HS-27A (cell line): ENCODE results near the gene THSD4.
"Not testable (repeated sequence)": the region's sequence is repeated elsewhere in the genome, so short reads cannot be mapped to it uniquely, and the experiment has no call there.

Experiments
- DNase-seq: peaks from one replicate; pipeline ENCODE4 v3.0.0-alpha.2; 2012; ENCODE audit warnings: low read depth, missing footprints

The THSD4 gene

DNA sequence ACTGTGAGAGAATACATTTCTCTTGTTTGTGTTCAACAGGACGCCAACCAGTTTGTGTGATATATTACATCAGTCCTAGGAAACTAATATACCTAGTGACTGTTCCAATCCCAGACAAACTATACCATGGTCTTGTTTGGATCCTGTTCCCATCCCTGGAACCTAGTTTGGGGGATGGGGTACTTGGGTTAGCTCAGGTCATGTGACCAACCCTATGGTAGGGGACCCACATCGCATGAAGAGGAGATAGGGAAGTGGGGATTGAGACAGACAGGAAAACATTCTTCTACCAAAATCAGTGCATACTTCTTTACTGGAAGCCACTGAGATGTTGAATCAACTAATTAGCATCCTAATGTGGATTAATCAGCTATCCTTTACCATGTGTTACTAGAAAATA lies 146.1 kb downstream of the THSD4 start:
- no peak for DNase-seq

DNA sequence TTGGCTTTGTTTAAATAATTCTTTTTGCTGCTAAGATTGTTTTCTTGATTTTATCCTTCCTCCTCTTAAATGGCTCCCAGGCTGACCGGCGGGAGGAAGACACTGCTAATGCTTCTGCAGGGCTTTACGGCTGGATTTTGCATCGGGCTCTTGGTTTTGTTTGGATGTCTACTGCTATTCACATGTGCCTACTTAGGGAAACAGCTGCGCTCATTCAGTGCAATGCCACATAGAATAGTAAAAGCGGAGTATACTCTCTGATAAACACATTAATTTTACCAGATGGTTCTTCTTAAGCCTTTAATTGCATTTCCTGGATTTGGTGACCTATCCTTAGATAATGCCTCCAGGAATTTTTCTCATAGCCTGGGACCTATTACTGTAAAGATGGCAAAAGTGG lies 146.6 kb downstream of the THSD4 start:
- DNase-seq: no peak

DNA sequence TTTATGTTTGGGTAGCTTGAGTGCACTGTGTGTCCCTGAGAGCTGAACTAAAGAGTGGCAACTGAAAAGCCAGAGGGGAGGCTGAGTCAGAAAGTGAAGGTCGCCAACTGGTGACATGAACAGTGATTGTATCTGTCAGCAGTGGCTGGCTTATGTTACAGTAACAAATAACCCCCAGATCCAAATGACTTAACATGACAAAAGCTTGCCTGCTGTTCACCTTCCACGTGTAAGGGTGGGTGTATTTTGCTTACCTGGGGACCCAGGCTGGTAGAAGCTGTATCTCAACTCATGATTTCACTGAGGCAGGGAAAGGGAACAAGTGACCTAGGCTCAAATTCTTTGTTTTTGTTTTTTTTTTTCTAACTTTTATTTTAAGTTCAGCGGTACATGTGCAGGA lies 147.3 kb downstream of the THSD4 start:
- DNase-seq: no peak

DNA sequence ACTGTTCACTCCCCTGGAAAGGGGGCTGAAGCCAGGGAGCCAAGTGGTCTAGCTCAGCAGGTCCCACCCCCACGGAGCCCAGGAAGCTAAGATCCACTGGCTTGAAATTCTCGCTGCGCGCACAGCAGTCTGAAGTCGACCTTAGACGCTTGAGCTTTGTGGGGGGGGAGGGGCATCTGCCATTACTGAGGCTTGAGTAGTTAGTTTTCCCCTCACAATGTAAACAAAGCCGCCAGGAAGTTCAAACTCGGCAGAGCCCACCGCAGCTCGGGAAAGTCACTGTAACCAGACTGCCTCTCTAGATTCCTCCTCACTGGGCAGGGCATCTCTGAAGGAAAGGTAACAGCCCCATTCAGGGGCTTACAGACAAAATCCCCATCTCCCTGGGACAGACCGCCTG lies 150.3 kb downstream of the THSD4 start:
- not testable (repeated sequence) for DNase-seq

DNA sequence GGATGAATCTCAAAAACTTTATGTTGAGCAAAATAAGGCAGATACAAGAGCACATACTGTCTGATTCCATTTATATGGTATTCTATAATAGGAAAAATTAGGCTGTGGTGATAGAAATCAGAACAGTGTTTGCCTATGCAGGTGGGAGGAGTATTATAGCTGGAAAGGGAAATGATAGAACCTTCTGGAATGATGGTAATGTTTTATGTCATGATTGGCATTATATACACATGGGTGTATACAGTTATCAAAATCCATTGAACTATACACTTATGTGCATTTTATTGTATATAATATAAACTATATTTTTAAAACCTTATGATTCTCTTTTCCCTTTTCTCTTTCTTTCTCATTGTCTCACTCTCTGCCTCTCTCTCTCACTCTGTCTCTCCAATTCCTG lies 156.1 kb downstream of the THSD4 start:
- DNase-seq: no peak

DNA sequence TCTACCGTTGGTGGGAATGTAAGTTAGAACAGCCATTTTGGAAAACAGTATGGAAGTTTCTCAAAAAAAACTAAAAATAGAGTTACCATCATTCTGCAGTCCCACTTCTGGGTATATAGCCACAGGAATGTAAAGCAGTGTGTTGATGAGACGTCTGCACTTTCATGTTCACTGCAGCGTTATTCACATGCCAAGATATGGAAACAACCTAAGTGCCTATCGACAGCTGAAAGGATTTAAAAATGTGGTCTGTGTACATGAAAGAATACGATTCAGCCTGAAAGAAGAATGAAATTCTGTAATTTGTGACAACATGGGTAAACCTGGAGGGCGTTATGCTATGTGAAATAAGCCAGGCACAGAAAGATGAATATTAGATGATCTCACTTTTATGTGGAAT lies 157.7 kb downstream of the THSD4 start:
- DNase-seq: no peak

DNA sequence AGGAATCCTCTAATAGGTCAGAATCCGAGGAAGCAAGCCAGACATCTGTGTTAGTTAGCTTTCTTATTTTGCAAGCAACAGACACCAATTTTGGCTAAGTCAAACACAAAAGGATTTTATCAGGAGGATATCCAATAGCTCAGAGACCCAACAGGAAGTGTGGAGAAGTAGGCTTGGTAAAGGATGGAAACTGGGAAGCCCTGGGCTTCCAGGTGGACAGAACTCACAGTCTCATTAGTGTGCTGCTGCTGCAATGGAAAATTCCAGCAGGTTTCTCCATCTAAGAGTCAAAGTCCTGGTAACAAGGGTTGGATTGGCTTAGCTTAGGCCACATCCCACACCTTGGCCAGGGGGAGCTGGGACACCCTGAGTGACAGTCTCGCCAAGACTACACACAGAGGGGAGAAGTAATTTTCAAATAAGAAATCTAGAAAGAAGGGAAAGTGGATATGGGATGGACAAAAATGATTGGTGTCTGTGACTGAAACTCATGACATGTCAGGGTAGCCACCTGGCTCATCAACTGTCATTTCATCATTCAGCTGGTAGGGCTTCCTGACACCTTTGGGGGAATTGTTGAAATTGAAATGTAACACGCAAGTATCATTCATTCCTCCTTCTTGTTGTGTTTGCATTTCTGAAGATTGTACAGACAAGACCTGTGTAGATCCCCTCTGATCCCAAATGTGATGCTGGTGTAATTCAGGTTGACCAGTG lies 158.6 kb downstream of the THSD4 start:
- no peak for DNase-seq

DNA sequence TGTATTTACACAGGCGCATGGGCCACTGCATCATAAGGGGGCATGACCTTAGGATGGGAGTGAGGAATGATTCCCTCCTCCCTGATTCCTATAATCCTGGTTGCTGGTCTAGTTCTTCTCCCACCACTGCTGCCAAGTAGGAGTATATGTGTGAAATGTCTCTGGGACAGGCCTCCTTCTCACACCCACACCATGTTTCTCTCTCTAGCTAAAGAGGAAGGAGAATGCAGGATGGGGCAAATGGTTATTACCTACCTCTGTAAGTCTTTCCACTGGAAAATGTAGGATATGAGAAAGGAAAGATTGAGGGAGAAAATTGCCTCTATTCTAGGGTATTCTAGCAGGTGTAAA lies 159.2 kb downstream of the THSD4 start:
- no peak for DNase-seq

DNA sequence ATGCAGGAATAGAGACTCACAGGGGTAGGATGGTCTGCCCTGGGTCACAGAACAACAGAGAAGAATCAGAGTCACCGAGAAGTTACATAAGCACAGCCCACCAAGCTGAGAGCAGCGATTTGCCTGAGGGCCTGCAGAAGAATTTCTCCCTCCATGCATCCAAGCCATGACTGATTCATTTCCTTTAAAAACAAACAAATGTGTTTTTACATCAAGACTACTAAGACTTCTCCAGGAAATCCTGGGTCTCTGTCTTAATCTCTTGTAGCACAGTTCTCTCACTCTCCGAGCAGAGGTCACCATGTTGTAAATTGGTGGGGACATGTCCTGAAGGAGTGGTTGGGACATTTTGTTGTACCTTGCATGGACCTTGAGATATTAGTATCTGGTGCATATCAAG lies 159.8 kb downstream of the THSD4 start:
- DNase-seq: no peak

DNA sequence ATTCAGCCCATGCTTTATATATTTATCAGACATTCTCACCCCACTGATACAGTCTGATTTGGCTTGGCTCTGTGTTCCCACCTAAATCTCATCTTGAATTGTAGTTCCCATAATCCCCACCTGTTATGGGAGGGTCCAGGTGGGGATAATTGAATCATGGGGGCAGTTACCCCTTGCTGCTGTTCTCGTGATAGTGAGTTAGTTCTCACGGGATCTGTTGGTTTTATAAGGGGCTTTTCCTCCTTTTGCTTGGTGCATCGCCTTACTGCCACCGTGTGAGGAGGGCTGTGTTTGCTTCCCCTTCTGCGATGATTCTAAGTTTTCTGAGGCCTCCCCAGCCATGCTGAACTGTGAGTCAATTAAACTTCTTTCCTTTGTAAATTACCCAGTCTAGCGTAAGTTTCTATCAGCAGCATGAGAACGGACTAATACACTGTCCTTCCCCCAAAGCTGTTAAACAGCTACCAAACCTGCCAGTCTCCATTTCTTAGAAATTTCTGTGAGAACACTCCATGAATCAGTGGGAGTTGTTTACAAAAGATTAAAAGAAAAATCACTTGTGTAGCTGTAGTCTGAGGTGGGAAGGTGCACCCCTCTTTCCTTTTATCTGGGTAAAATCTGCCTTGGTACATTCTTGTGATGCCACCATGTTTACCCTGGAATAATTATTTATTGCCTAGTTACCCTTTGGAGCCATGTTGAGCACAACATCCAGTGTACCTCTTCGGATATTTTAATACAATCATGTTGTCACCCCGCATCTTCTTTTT lies 160.5 kb downstream of the THSD4 start:
- DNase-seq: no peak

DNA sequence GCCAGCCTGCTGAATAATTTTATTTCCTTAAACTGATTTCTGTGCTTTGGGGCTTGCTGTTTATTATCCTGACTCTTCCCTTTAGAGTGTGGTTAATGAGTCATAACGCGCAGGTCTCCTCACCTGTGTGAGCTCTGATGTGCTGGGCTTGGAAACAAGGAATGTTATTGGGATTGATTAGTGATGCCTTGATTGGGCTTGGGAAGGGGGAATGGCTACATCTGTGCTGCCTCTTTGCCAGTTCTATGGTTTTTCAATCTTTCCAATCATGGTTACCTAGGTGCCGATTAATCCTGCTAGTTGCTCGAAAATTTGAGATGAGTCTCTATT lies 161.0 kb downstream of the THSD4 start:
- DNase-seq: no peak

DNA sequence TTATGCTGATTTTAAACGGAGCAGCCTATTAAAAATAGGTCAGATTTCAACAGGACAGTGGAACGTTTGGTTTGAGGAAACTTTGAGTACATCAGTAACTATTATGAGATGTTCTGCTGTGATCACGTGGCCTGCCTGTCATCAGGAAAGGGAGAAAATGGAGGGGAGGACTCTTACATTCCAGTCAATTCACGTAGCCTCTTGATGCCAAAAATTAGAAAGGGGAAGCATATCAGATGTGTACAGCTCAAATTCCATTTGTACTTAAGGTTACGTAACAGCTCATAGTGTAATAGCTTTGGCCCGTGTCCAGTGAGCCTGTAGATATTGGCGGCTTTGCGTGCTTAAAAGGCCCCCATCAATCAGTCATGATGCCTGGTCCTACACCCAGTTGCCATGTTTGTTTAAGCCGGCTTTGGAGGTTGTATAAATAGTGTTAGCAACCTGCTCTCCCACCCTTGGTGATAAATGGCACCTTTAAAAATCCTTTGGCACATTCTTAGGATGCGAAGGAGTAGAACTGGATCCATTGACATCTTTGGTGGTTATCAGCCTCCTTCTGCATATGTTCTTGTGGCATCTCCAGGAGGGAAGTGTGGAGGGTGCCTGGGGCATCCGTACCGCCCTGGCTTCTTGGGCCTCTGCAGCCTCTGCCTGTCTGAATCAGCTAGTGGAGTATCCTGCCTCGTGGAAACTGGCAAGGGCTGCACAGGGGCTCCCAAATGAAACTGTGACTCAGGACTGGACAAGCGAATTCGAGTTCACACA lies 163.9 kb downstream of the THSD4 start:
- DNase-seq: peak; percentile 96

DNA sequence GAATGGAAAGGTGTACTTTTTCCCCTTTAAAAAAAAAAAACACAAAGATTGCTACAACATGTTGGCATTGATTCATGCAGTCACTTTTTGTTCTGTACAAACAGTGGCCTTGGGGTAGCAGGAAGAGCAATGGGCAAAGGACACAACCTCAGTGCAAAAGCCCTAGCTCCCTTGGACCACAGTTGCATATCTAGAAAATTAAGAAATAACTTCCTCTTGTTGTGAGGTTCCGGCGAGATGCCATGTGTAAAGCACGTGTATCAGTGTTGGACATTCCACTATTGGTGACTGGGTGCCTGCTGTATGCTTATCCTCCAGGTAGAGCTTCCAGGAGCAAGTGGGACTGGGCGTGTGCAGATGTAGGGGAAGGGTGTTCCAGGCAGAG lies 164.5 kb downstream of the THSD4 start:
- DNase-seq: no peak

DNA sequence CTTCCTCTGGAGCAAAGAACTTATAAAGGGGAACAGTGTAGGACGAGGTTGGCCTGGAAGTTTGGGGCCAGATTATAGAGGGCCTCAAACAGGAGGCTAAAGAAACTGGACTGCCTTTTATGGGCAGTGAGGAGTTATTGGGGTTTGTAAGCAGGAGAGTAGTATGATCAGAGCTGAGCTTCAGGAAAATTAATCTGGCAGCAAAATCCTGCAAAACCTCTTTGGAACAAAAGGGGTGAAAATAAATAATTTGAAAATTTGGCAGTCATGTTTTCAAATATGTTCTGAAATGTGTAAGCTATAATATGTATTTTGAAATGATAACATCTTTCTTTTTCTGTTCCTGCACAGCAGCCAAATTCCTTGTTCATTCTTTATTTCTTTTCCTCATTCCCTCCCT lies 164.9 kb downstream of the THSD4 start:
- no peak for DNase-seq

DNA sequence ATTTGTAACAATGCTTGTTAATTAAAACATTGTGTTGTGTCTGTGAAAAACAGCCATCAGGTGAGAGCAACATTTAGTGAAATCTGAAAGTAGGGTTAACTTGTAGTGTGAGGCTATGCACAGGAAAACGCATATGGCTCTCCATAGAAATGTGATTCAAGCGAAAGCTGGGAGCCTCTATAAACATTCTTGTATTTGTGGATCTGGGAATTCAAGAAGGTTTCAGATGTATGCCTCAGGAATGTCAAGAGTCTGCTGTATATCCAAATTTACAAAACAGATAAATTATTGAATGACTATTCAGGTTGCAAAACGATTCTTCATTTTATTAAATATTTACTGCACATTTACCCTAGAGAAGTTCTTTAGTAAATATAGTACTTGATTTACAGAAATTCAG lies 166.0 kb downstream of the THSD4 start:
- no peak for DNase-seq

DNA sequence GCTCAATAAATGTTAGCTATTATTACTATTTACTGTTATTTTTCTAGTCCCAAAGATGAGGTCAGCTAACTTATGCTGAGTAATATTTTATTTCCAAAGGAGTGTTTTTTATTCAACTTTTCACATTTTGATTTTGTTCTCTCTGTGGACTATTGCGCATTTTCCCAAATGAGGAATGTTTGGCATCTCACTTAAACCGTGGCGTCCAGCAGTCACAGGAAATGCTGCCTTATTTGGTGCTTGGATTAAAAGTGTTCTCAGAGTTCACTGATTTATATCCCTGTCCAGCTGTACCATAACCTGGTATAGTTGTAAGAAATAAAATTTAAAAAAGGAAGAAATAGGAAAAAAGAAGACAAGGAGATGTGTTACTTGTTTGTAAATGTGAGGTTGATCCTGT lies 166.8 kb downstream of the THSD4 start:
- DNase-seq: peak; percentile 59

DNA sequence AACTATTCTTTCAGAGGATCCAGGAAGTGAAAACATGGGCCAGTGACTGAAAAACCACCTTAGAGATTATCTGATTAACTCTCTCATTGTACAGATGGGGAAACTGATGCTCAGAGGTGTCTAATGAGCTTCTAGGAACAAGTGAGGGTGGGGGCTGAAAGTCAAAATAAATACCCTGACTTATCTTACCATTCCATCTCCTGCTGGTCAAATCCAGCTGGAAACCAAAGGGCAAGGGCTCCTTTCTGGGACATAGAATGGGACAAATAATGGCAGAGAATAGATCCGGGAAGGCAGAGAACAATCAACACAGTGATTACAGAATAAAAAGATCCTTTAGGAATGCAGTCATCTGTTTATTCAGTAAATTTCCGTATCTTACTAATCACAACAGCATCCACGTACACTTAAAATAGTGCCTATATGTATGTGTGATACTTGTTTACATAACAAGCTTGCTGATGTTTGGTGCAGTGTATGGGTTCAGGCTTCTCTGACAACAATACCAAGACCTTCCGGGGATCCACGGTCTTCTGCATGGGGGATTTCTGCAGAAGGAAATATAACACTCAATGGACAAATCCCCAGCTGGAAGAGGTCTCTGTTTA lies 173.2 kb downstream of the THSD4 start:
- no peak for DNase-seq

DNA sequence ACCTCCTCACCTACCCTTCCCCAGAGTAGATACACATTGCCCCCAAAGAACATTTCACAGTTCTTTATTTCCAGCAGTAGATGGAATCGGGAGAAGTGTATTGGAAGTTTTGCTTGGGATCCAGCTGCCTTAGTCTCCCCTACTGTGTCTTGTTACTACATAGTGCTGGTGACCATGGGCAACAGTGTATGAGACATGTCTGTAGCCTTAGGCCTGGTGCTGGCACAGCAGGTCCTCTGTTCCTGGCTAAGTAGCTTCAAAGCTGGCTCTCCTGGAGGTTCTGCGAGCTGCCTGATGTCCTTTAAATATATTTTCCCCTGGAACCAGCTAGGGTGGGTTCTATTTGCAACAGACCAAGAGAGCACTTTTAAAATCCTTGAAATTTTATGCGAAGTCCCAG lies 174.7 kb downstream of the THSD4 start:
- DNase-seq: no peak

DNA sequence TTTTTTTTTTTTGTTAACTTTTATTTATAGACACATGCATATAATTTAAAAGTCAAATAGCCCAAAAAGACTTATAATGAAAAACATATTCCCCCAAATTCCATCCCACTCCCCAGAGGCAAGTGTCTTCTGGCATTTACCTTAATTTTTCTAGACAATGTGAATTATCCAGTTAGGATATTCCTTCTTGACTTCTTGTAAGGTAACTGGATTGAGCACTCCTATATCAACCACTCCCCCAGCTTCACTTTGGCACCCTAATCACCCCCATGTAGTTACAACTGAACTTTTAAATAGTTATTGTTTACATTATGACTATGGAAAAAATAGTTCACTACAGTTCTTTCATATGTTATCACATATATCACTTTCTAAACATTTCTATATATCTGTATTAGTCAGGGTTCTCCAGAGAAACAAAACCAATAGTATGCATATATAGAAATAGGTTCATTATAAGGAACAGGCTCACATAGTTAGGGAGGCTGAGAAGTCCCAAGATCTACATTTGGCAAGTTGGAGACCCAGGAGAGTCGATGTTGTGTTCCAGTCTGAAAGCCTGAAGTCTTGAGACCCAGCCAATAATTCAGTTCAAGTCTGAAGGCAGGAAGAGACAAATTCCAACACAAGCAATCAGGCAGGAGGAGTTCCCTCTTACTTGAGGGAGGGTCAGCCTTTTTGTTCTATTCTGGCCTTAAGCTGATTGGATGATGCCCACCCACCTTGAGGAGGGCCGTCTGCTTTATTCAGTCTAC lies 175.8 kb downstream of the THSD4 start:
- no peak for DNase-seq

DNA sequence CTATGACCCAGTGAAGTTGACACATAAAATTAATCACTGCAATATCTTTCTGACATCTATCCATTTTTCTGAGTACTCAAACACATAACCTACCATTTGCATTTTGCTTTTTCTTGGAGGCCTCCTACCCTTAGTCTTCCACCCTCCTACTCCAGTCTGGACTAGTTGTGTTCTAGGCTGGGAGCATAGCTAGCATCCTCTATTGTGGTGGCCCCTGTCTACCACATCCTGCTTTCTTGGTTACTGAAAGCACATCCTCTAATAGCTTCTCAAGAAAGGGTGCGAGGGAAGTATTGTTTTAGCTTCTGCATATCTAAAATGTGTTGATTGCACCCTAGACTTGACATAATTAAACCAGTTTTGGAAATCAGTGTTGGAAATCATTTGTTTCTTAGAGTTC lies 176.5 kb downstream of the THSD4 start:
- DNase-seq: no peak

DNA sequence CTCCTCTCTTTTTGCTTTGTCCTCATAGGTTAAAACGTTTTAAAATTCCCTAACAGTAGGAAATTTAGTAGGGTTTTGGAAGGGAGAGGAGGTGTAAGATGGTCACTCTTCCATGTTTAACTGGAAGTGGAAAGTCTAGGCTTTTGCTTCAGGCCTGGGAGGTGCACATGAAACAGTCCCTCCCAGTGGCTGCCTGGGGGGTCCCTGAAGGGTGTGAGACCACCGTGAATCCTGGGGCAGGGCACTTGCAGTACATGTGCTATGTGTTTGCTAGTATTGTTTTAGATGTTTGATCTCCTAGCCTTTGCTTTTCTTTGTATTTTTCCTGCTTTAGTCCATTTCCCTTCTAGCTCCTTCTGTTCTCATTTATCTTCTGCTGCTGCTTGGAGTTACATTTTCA lies 178.5 kb downstream of the THSD4 start:
- no peak for DNase-seq

DNA sequence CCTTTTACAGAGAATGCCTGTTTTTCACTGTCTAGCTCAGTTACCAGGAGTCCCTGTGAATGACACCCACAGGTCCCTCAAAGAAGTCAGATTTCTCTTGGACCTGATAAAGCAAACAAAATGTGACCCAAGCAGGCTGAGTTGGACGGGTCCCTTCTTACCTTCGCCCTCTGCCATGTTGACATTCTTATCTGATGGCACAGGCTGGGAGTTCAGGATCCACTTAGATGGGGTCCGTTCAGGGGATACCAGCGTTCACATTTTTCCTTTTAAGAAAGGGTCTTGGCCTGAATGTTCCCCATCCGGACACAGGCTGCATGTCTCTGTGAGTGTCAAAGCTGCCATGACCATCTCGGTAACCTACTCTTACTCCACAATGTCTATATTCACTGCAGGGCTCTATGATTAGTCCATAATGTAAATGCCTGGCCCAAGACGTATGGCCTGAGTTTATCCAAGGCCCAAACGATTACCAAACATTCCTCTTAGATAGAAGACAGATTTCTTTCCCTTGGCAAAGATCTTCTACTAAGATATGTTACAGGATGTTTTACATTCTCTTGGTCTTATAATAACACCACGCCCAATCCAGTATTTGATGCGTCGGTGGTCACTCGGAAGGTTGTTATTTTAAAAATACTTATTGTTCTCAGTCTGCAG lies 179.1 kb downstream of the THSD4 start:
- no peak for DNase-seq
